Hematopoietic multipotent progenitor cell treated with erythropoietin and hydrocortisone succinate and interleukin-3 and kit ligand, for 4 days (in vitro differentiated cells): ENCODE results near the gene CHRD.

ENCODE experiments used
- DNase-seq: peaks from one replicate; pipeline ENCODE4 v3.0.0-alpha.2; 2015

The CHRD gene

DNA sequence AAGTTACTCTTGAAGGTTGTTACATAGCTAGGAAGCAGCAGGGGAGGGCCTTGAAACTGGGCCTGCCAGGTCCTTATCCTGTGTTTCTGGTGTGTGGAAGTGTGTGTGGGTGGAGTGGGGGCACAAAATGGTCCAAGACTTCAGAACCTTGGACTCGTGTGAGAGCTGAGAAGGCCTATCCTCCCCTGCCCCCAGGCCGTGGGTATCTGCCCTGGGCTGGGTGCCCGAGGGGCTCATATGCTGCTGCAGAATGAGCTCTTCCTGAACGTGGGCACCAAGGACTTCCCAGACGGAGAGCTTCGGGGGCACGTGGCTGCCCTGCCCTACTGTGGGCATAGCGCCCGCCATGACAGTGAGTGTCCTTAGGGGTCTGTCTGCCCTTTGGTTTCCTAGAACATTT lies 4.5 kb downstream of the CHRD start:
- no peak for DNase-seq

DNA sequence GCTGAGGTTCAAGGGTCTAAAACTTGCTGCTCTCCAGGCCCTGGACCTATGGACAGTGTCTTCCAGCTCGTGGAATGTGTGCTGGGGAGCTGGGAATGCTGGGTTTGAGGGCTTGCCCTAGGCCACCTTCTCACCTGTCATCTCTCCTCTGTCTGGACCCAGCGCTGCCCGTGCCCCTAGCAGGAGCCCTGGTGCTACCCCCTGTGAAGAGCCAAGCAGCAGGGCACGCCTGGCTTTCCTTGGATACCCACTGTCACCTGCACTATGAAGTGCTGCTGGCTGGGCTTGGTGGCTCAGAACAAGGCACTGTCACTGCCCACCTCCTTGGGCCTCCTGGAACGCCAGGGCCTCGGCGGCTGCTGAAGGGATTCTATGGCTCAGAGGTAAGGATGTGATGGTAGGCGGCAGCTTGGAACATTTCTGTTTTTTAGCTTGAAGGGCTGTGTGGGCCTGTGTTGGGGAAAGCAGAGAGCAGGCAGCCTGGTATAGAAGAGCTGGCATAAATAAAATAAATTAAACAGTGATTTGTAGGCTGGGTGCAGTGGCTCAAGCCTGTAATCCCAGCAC lies 5.1 kb downstream of the CHRD start:
- DNase-seq = no peak

DNA sequence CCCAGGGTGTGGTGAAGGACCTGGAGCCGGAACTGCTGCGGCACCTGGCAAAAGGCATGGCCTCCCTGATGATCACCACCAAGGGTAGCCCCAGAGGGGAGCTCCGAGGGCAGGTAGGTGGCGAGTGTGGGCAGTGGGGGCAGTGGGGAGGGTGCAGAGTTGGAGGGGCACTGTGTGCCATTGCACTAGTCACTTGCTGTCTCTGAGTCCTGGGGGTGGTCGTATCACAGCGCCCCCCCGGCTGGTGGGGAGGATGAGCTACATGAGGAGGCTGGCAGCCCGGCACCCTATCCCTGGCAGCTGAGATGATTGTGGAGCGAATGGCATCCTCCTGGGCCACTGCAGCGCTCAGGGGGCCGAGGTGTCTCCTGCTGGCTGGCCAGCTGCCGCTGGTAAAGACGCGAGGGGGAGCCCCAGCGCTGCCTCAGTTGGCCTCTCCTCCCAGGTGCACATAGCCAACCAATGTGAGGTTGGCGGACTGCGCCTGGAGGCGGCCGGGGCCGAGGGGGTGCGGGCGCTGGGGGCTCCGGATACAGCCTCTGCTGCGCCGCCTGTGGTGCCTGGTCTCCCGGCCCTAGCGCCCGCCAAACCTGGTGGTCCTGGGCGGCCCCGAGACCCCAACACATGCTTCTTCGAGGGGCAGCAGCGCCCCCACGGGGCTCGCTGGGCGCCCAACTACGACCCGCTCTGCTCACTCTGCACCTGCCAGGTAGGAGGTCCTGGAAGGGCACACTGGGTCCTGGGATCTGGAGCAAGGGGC lies 6.4 kb downstream of the CHRD start:
- DNase-seq = no peak

DNA sequence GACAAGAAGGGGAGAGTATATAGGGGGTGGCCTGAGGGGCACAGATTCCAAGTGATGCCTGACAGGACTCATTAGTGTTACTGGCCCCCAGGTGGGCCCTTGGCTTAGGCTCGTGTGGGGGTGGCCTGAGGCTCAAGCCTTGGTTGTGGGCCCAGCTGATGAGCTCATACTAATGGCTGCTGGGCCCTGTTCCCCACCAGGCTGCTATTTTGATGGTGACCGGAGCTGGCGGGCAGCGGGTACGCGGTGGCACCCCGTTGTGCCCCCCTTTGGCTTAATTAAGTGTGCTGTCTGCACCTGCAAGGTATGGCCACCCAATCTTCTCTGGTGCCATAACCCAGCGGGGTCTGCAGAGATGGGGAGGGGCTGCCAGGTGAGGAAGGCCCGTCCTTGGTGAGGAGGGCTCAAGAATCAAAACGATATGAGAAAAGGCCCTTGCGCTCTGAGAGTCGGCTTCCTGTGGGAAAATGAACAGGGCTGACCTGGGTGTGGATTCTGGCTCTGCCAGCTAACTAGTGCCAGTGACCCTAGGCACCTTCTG lies 7.4 kb downstream of the CHRD start:
- no peak for DNase-seq

DNA sequence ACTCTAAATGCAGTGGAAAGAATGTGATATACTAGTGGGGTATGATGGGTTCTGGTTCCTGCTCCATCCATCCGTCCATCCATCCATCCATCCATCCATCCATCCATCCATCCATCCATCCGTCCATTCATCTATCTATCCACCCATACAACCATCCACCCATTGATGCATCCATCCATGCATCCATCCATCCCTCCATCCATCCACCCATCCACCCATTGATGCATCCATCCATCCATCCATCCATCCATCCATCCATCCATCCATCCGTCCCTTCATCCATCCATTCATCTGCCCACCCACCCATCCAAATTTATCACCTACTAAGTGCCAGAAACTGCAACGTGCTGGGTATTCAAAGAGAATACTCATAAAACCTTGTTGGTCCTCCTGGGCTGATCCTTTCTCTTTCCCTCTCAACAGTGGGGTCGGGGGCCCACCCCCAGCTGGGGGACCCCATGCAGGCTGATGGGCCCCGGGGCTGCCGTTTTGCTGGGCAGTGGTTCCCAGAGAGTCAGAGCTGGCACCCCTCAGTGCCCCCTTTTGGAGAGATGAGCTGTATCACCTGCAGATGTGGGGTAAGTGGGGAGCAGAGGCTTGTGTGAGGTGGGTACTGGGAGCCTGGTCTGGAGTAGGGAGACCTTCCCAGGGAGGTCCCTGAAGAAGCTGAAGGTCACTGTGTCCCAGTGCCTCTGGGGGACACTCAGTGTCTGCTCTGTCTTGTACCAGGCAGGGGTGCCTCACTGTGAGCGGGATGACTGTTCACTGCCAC lies 8.5 kb downstream of the CHRD start:
- DNase-seq = no peak

DNA sequence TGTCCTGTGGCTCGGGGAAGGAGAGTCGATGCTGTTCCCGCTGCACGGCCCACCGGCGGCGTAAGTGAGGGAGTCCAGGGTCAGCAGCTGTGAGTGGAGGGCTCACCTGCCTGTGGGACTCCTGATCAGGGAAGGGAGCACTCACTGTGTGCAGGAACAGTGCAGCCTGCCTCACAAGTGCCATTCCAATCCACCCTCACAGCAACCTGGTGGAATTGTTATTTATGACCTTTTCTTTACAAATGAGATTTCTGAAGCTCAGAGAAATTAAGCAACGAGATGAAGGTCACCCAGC lies 9.0 kb downstream of the CHRD start:
- no peak for DNase-seq

DNA sequence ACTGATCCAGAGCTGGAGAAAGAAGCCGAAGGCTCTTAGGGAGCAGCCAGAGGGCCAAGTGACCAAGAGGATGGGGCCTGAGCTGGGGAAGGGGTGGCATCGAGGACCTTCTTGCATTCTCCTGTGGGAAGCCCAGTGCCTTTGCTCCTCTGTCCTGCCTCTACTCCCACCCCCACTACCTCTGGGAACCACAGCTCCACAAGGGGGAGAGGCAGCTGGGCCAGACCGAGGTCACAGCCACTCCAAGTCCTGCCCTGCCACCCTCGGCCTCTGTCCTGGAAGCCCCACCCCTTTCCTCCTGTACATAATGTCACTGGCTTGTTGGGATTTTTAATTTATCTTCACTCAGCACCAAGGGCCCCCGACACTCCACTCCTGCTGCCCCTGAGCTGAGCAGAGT lies 9.5 kb downstream of the CHRD start:
- no peak for DNase-seq

DNA sequence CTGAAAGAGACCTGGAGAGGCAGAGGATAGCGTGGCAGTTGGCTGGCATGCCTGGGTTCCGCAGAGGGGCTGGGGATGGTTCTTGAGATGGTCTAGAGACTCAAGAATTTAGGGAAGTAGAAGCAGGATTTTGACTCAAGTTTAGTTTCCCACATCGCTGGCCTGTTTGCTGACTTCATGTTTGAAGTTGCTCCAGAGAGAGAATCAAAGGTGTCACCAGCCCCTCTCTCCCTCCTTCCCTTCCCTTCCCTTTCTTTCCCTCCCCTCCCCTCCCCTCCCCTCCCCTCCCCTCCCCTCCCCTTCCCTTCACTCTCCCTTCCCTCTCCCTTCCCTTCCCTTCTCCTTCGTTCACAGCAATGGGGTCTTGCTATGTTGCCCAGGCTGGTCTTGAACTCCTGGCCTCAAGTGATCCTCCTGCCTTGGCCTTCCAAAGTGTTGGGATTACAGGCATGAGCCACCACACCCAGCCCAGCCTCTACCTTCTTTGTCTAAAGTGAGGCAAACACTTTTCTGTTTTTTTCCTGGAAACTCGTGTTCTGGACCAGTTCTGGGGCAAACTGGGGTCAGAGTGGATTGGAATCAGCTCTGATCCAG lies 10.2 kb downstream of the CHRD start:
- no peak for DNase-seq

DNA sequence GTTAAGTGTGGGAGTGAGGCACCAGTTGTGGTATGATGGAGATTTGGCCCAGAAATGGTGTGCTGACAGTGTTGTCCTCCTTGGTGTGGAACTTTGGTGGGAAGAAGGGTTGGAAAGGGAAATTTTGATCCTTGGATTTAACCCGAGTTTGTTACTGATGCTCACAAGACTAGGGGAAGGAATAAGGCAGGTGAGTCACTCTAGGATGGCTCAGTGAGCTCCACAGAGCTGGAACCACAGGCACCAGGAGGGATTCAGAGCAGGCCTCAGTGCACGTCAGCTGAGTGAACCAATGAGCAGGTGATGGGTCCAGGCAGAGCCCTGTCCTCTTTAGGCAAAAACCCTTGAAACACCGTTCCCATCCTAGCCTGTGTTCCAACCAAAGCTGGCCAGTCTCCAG lies 11.4 kb downstream of the CHRD start:
- DNase-seq = no peak

DNA sequence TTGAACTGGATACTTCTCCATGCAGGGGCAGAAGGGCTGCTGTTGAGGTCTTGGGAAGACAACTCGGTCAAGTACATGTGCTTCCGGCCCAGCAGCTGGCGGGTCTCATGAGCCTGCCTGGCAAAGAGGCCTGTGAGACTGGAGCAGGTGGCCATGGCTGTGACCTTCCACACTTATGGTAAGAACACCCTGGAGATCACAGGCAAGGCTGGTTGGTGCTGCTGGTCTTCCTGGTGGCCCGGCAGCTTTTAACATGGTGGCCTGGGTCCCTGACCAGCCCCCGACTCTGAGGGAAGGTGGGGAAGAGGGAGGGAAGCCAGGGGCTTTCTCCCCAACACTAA lies 15.4 kb downstream of the CHRD start:
- no peak for DNase-seq

DNA sequence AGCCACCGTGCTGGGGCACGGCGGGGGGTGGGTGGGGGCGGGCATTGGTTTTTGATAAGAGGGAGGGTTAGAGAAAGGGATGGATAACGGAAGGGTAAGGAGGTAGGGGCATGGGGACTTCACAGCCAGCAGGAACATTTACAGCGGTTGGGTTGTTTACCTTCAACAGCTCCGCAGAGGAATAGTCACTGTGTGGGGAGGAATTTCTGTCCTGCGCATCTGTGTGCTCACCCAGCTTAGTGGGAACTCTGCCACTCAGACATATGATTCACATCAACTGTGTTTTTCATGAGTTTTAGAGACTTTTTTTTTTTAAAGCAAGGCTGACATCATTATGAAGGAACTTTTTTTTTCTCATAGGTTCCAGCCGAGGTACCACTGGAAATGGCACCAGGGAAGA lies 19.6 kb downstream of the CHRD start:
- DNase-seq = no peak

DNA sequence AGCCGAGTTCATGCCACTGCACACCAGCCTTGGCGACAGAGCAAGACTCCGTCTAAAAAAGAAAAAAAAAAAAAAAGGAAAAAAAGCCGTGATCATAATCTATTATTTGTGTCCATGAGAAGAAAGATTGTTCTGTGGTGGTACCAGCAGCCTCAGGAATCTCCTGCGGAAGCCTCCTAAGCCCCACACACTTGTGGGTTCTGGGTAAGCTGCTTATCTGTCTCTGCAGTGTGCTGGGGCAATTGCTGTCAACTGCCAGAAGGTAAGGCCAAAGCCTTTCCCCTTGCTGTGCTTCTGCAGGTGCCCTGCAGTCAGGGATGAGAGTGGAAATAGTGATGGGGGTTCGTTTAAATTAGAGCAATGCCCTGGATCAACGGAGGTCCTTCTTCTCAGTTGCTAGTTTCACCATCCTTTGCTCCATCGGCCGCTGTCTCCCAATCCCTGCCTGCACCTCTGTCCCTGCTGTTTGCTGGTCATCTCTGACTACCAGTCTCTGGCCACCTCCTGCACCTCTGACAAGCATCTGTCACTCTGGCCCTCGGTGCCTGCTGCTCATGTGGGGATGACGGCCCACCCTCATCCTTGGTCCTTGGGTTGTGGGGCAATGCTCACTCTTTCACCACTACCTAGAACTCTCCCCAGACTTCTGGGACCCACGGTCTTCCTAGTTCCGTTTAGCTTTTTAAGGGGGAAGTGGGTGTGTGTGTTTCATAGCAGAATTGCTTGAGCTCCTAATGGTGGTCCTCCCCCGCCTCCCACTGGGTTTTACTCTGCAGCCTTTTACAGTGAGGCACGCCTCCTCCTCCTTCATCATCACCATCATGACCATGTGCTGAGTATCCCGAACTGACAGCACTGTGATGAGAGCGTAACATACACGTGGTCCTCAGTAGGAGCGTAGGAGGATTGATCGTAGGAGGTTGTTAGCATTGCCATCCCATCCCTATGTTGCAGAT lies 25.5 kb downstream of the CHRD start:
- DNase-seq = peak; percentile 81

DNA sequence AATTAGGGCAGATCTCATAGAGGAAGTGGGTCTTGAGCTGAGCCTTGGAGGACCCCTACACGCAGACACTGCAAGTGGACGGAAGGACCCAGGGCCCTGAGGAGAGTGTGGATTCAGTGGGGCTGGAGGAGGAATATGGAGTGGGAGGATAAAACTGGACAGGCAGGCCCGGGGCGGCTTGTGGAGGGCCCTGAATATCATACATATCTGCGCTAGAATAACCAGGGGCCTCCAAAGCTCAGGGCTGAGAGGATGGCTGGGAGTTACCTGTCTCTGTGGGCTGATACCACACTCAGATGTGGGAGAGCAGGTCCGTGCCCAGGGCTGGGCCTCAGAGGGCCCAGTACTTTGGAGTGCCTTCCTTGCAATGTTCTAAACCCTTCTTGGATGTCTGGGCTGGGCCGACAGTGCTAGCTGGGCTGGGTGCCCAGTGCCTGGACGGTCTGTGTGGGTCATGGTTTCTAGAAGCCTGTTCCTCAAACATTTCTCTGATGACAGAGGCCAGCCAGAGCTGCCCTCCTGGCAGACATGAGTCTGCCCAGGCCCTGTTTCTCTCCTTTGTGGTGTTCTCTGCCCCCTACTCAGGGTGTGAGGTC lies 29.6 kb downstream of the CHRD start:
- DNase-seq = no peak

DNA sequence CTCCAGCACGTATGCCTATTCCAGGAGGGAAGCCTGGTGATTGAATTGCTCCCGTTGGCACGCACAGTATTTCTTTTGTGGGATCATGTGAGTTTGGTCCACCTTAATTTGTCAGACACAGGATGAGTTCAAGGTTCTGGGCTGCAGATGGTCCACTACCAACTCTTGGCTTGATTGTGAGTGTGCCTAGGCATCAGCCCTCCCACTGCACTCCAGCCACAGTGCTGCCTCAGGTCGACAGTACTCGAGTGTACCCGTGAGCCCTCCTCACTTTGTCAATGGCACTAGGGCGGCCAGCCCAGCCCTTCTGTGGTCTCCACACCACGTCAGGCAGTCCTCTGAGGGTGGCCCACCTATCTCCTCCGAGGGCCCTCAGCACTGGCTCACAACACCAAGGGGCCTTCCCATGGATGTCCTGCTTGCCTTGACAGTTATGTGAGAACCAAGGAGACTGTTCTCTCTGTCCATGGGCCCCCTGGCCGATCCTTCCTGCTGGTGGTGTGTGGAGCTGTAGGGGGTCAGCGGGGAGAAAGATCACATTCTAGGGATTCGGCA lies 30.2 kb downstream of the CHRD start:
- DNase-seq = no peak

DNA sequence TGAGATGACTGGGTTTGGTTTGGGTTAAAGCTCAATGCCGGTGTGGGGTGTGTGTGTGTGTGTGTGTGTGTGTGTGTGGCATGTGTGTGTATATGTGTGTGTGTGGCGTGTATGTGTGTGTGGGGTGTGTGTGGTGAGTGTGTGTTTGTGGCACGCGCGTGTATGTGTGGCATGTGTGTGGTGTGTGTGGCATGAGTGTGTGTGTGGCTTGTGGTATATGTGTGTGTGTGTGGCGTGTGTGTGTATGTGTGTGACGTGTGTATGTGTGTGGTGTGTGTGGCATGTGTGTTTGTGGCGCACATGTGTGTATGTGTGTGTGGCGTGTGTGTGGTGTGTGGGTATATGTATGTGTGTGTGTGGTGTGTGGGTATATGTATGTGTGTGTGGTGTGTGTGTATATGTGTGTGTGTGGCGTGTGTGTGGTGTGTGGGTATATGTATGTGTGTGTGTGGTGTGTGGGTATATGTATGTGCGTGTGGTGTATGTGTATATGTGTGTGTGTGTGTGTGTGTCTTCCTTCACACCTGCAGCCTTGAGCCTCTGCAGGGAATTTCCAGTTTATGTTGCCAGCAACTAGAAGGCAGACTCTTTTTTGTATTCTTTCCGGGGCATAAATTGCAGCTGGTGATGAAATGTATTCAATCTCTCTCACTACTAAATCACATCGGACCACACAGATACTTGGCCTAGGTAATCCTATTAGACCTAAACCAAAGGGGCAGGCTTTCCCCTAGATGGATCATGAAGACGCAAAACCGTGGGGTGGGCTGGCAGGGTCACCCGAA lies 34.8 kb downstream of the CHRD start:
- DNase-seq = no peak

DNA sequence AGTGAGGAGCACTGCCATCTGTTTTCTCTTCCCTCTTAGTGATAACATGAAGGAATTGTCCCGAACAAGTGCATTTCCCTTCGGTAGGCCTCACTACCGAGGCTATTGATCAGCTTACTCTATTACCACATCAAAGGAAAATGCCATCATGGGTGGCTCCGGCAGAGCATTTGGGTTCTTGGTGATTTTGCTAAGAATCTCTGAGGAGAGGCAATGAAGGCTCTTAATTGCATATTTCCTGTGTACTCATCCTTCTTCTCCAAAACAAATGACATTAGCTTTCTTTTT lies 35.3 kb downstream of the CHRD start:
- no peak for DNase-seq

DNA sequence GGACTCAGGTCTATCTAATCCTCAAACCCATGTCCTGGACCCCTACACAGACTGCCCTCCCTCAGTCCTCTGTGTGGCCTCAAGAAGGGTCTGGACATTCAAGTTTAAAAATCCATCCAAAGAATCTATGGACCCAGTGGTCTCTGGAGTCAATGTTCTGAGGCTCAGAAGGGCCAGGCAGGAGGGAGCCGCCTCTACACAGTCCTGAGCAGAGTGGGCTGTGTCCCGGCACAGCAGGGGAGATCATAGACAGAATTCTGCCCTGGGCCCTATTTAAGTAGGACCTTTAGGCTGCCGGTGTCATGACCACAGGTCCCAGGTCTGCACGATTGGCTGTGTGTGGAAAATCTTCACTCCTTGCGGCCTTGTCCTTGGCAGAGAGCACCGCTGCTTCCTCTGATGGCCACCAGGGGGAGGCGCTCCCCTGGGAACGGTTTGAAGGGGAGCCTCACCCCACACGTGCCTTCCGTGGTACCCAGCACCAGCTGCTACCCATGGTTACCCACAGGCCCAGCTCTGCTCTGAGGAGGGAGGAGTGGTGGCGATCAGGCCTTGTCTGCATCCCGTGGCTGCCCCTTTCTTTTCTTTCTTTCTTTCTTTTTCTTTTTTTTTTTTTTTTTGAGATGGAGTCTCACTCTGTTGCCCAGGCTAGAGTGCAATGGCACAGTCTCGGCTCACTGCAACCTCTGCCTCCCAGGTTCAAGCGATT lies 37.9 kb downstream of the CHRD start:
- peak; percentile 90 for DNase-seq

DNA sequence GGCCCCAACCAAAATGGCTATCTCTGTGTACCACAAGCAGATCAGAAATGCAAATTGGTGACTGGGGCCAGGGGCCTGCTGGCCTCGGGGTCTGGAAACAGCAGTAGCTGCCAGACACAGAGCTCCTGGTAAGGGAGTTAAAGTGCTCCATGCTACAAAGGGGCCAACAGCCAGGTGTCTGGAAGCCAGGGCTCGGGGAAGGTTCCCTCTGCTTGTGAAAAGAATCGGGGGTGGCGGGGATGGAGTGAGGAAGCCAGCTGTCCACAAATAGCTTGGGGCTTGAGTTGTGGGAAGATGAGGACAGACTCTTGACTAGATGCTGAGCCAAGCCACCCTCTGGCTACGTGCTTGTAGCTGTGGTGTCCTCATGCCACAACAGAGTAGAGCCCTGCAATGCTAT lies 39.3 kb downstream of the CHRD start:
- no peak for DNase-seq

DNA sequence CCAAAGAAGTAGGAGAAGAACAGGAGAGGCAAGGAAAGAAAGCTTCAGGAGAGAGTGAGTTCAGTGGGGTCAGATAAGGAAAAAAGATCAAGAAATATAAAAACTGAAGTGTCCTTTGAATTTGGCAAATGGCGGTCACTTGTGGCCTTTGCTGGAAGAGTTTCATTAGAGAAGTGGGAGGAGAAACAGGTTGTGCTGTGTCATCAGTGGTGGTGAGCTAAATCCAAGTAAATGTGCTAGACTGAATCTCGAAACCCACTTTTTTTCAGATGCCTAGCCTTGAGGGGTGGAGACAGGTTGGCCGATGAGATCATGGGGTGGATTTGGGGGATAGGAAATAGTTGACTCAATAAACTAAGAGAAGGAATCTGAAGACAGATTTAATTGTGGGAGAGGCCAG lies 43.7 kb downstream of the CHRD start:
- DNase-seq = no peak

DNA sequence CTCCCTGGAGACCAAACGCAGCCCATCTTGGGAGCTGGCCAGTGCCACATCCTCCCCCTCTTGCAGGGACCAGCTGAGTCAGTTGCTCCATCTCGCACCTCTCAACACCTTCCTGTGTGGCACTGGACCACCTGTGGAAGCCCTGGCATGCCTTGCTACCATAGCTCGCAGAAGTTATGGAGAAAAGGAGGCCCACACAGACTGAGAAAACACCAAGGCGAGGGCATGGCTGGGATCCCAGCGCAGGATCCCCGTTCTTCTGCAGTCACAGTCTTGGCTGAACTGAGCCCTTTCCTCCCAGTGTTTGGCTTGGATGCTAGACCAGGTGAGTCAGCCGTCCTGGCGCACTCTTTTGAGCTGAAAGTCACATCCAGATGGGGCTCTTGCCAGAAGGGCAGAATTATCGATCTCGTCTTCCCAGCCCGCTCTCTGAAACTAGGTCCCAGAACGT lies 46.9 kb downstream of the CHRD start:
- DNase-seq = no peak
